Neuronal stem cell (in vitro differentiated cells): Measurements from ENCODE around the gene KDF1.
A peak's percentile ranks its signal among the peaks of the same experiment; 100 is the strongest.

Source experiments
- DNase-seq: peaks from one replicate; pipeline ENCODE4 v3.0.0-alpha.2; 2013; ENCODE audit warnings: low spot score
- H2AFZ ChIP-seq: one replicate; pipeline ENCODE4 v1.6.1; 2013; ENCODE audit warnings: mild to moderate bottlenecking, low read length, inconsistent platforms
- H2AK5ac ChIP-seq: 2 replicates; pipeline ENCODE4 v1.6.1; 2013; ENCODE audit warnings: low read depth, mild to moderate bottlenecking, inconsistent platforms, low read length, moderate library complexity, mixed read lengths
- H2BK120ac ChIP-seq: 2 replicates; pipeline ENCODE4 v1.6.1; 2013; ENCODE audit warnings: low read depth, mild to moderate bottlenecking, inconsistent platforms, low read length, moderate library complexity, mixed read lengths
- H2BK12ac ChIP-seq: one replicate; pipeline ENCODE4 v1.6.1; 2013; ENCODE audit warnings: low read length, inconsistent platforms
- H2BK15ac ChIP-seq: 2 replicates; pipeline ENCODE4 v1.6.1; 2013; ENCODE audit warnings: mild to moderate bottlenecking, low read length, inconsistent platforms, mixed read lengths
- H2BK5ac ChIP-seq: one replicate; pipeline ENCODE4 v1.6.1; 2013; ENCODE audit warnings: inconsistent platforms, mild to moderate bottlenecking, low read length, moderate library complexity
- H3K14ac ChIP-seq: one replicate; pipeline ENCODE4 v1.6.1; 2013; ENCODE audit warnings: low read length, inconsistent platforms
- H3K18ac ChIP-seq: 2 replicates; pipeline ENCODE4 v1.6.1; 2013; ENCODE audit warnings: low read length, inconsistent platforms
- H3K23ac ChIP-seq: 2 replicates; pipeline ENCODE4 v1.6.1; 2013; ENCODE audit warnings: low read depth, mild to moderate bottlenecking, mixed read lengths, low read length, inconsistent platforms; ENCODE audit not compliant: poor library complexity
- H3K27ac ChIP-seq: replicated peaks from 3 replicates; pipeline ENCODE4 v1.5.1; 2013; ENCODE audit warnings: low read length, inconsistent platforms
- H3K27me3 ChIP-seq, 3 experiments: 2 replicates each; pipeline ENCODE4 v1.6.1; 2013; ENCODE audit warnings: low read length in 3 of 3, mild to moderate bottlenecking in 2 of 3, inconsistent platforms in 1 of 3, low read depth in 1 of 3, mixed read lengths in 1 of 3, moderate library complexity in 1 of 3; ENCODE audit not compliant: control insufficient read depth in 3 of 3, insufficient read depth in 3 of 3
- H3K36me3 ChIP-seq, 2 donors: replicated peaks in 1 of 2; 2 replicates each; pipeline ENCODE4 v1.6.1; 2013; ENCODE audit warnings: low read length in 2 of 2; ENCODE audit not compliant: control insufficient read depth in 2 of 2, insufficient read depth in 2 of 2
- H3K4ac ChIP-seq: 2 replicates; pipeline ENCODE4 v1.6.1; 2013; ENCODE audit warnings: inconsistent platforms, mild to moderate bottlenecking, low read length, moderate library complexity
- H3K4me1 ChIP-seq, 2 donors: 1 replicate in 1 of 2; 2 replicates in 1 of 2; pipeline ENCODE4 v1.6.1; 2013; ENCODE audit warnings: low read length in 2 of 2, low read depth in 1 of 2; ENCODE audit not compliant: control insufficient read depth in 2 of 2, insufficient read depth in 1 of 2
- H3K4me2 ChIP-seq: one replicate; pipeline ENCODE4 v1.6.1; 2013; ENCODE audit warnings: mild to moderate bottlenecking, low read length, inconsistent platforms; ENCODE audit not compliant: insufficient read depth, poor library complexity, severe bottlenecking
- H3K4me3 ChIP-seq, 2 donors: 2 replicates each; pipeline ENCODE4 v1.5.1; 2013; ENCODE audit warnings: low read length in 2 of 2, mild to moderate bottlenecking in 2 of 2, inconsistent platforms in 1 of 2, moderate library complexity in 1 of 2
- H3K79me1 ChIP-seq: one replicate; pipeline ENCODE4 v1.6.1; 2013; ENCODE audit warnings: low read depth, mild to moderate bottlenecking, inconsistent platforms, low read length, moderate library complexity
- H3K9ac ChIP-seq: one replicate; pipeline ENCODE4 v1.6.1; 2013; ENCODE audit warnings: mild to moderate bottlenecking, low read depth, low read length, inconsistent platforms; ENCODE audit not compliant: poor library complexity
- H3K9me3 ChIP-seq, 2 donors: replicated peaks in 1 of 2; 2 replicates each; pipeline versions ENCODE3 to v1.6.1; 2013; ENCODE audit warnings: low read length in 2 of 2, mild to moderate bottlenecking in 2 of 2, inconsistent platforms in 1 of 2, low read depth in 1 of 2, mixed read lengths in 1 of 2, moderate library complexity in 1 of 2; ENCODE audit not compliant: control insufficient read depth in 2 of 2, insufficient read depth in 1 of 2
- H4K8ac ChIP-seq: one replicate; pipeline ENCODE4 v1.6.1; 2013; ENCODE audit warnings: low read depth, mild to moderate bottlenecking, inconsistent platforms, low read length, moderate library complexity
- H4K91ac ChIP-seq: one replicate; pipeline ENCODE4 v1.6.1; 2013; ENCODE audit warnings: low read length, low read depth, mild to moderate bottlenecking, inconsistent platforms; ENCODE audit not compliant: poor library complexity
- WGBS, 2 donors: extraction: QIAGEN DNeasy Blood & Tissue Kit; methylation state at CpG; one replicate each; pipeline ENCODE4 v1.1.7; 2013; ENCODE audit warnings: missing lambda C conversion rate in 2 of 2, mixed read lengths in 1 of 2; ENCODE audit not compliant: insufficient read length in 2 of 2, insufficient replicate concordance in 1 of 2; ENCODE audit errors: extremely low coverage in 2 of 2; 5-methylcytosine and 5-hydroxymethylcytosine counted together

Gene KDF1

GRCh38 chr1:26986658-26987057 lies 26.4 kb upstream of the KDF1 start:
- Histone ChIP-seq H3K14ac (peak overlapping the region; percentile 63), H2BK12ac (no peak overlapping the region), H2AK5ac (no peak overlapping the region), H3K18ac (no peak overlapping the region), H3K9ac (no peak overlapping the region), H3K9me3 (no peaks in the 10 kb centered on the region), H4K91ac (no peak overlapping the region), H4K8ac (no peak overlapping the region), H2BK120ac (no peak overlapping the region), H3K36me3 (no peaks in the 10 kb centered on the region), H3K27me3 (peaks cover 0 to 19% (median 6%) of the 10 kb centered on the region in 3 experiments), H3K4me3 (no peak overlapping the region), H3K27ac (no peak overlapping the region), H2BK15ac (no peak overlapping the region), H3K4me2 (no peak overlapping the region), H3K23ac (no peak overlapping the region), H3K4ac (no peak overlapping the region), H2BK5ac (no peak overlapping the region), H3K79me1 (no peaks in the 10 kb centered on the region), H3K4me1 (peaks cover 2 to 4% of the 10 kb centered on the region in 2 donors), H2AFZ (no peak overlapping the region)
- no CpG with 5 or more reads among the region's 2 CpGs for WGBS, 2 donors
- no peak for DNase-seq

- H3K79me1 ChIP-seq: no peaks in the 10 kb centered on the region
- no peak overlapping the region for H3K9ac ChIP-seq
- H3K4ac ChIP-seq: no peak overlapping the region
- H2BK12ac ChIP-seq: no peak overlapping the region
- no peak overlapping the region for H4K91ac ChIP-seq
- no peak overlapping the region for H2AFZ ChIP-seq
- H3K14ac ChIP-seq: no peak overlapping the region
- no peaks in the 10 kb centered on the region for H3K36me3 ChIP-seq
- no peak for DNase-seq
- H4K8ac ChIP-seq: no peak overlapping the region
- no peak overlapping the region for H2BK120ac ChIP-seq
- H3K23ac ChIP-seq: no peak overlapping the region
- no peaks in the 10 kb centered on the region for H3K9me3 ChIP-seq
- peaks cover 0 to 8% (median 0%) of the 10 kb centered on the region in 3 experiments for H3K27me3 ChIP-seq
- H2BK15ac ChIP-seq: no peak overlapping the region
- H3K27ac ChIP-seq: no peak overlapping the region
- H3K4me1 ChIP-seq: no peaks in the 10 kb centered on the region
- no peak overlapping the region for H3K4me2 ChIP-seq
- WGBS, 2 donors: no CpG with 5 or more reads among the region's 8 CpGs
- H2AK5ac ChIP-seq: no peak overlapping the region
- H3K18ac ChIP-seq: no peak overlapping the region
- H2BK5ac ChIP-seq: no peak overlapping the region
- H3K4me3 ChIP-seq: no peak overlapping the region
Observed at GRCh38 chr1:26984291-26984690, 24.0 kb upstream of the KDF1 start.

- Histone ChIP-seq H2AFZ (no peak overlapping the region), H4K8ac (no peak overlapping the region), H2BK15ac (no peak overlapping the region), H3K4ac (no peak overlapping the region), H2BK5ac (no peak overlapping the region), H3K4me2 (no peak overlapping the region), H3K23ac (no peak overlapping the region), H3K36me3 (no peaks in the 10 kb centered on the region), H4K91ac (no peak overlapping the region), H3K79me1 (no peaks in the 10 kb centered on the region), H2BK120ac (no peak overlapping the region), H2BK12ac (no peak overlapping the region), H3K14ac (no peak overlapping the region), H3K27ac (no peak overlapping the region), H3K18ac (no peak overlapping the region), H3K4me3 (no peak overlapping the region), H2AK5ac (no peak overlapping the region), H3K27me3 (peaks cover 0 to 8% (median 0%) of the 10 kb centered on the region in 3 experiments), H3K4me1 (no peaks in the 10 kb centered on the region), H3K9me3 (no peaks in the 10 kb centered on the region), H3K9ac (no peak overlapping the region)
- no peak for DNase-seq
- WGBS, 2 donors: no CpG with 5 or more reads among the region's 5 CpGs
Observed at GRCh38 chr1:26983863-26984262, 23.6 kb upstream of the KDF1 start.

DNA sequence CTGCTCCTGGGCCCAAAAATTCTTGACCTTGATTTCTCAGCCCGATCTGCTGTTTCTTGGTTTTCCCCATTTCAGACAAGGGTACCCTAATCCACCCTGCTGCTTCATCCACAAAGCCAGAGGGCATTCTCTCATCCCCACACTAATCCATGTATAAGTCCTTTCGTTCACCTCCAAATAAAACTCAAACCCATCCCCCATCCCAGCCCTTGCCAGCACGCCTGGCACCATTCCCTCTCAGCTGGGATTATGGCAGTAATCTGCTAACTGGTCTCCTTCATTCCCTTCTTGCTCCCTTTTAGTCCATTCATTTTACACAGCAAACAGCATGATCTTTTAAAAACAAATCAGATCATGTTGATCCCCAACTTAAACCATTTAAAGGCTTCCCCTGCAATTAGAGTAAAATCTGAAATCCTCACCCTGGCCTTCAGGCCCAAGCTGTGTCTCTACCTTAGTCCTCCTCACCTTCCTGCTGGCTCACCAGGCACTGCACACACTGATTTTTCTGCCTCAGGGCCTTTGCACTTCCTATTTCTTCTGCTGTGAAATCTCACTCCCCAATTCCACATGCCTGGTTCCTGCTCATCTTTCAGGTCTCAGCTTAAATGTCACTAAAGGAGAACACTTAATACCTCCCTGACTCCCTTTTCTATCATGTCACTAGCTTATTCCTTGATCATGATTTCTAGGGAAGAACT lies 21.0 kb upstream of the KDF1 start:
- Histone ChIP-seq H2BK120ac (no peak overlapping the region), H2AFZ (no peak overlapping the region), H2BK12ac (no peak overlapping the region), H3K27ac (no peak overlapping the region), H2BK5ac (no peak overlapping the region), H3K4me1 (no peaks in the 10 kb centered on the region), H3K9ac (no peak overlapping the region), H2BK15ac (no peak overlapping the region), H3K14ac (no peak overlapping the region), H3K23ac (no peak overlapping the region), H3K18ac (no peak overlapping the region), H3K4ac (no peak overlapping the region), H3K4me2 (no peak overlapping the region), H3K79me1 (no peaks in the 10 kb centered on the region), H4K8ac (no peak overlapping the region), H3K36me3 (no peaks in the 10 kb centered on the region), H3K4me3 (no peak overlapping the region), H4K91ac (no peak overlapping the region), H2AK5ac (no peak overlapping the region), H3K9me3 (no peaks in the 10 kb centered on the region), H3K27me3 (no peaks in the 10 kb centered on the region)
- no peak for DNase-seq
- whole genome bisulfite sequencing, 2 donors: no CpG with 5 or more reads among the region's 3 CpGs
